Cerebellar nuclear complex (tissue), 1 donor: Measurements from ENCODE around the gene ZBP1.

ENCODE experiments used
- DNase-seq, 2 experiments: peaks; one replicate each; lab custom pipeline; 2025; lab: John Stamatoyannopoulos, UW

The ZBP1 gene

DNA sequence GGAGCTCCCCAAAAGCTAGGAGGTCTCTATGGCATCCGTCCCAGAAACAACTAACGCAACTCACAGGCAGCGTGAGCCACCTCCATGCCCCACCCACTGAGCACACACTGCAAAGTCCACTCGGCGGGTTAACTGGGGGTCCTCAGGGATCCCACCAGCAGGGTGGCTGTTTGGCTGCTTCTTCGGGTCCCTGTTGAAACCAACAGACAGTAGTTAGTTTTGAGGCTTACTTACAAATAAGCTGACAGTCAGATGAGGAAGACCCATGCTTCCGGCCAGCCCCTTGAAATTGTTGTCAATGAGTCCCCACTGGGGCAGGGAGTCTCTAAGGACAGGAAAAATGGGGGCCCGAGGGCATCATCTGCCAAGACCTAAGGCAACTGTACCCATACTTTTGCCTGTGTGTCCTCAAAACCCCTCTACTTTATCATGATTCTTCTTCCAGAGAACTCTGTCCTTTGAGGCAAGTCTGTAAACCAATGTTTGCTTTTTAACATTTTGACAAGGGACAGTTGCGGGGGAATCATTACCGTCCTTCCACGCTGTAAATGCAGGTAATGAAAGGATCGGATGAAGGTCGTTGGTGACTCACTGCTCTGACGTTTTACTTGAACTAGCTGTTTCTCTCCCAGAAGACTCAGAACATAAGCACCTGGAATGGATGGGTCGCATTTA is 61.5 kb downstream of the ZBP1 start:
- no peak for DNase-seq

DNA sequence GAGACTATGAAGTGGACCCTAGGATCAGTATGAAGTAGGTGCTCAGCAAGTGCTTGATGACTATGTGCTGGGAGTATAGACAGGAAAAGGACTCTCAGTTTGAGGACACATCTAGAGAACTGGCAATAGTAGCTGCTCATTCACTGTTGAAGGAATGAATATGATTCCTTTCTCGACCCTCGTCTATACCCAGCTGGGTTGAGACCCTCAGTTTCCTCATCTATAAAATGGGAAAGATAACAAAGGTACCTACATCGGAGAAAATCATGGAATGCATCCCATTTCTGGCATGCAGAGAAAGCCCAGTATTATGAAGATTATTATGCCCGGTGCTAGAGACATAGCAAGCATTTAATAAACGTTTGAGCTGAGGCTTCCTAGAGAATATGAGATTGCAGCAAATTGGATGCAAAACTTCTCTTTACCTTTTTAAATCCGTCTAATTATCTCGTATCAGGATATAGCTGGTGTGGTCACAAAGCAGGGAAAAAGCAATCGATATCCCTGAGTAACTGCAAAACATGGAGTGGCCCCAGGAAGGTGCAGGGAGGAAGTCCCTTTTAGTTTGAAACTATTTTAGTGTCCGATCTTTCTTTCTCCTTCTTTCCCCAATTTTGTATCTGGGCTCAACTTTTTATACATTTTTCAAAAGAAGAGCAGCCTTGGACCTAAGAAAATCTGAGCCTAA is 62.2 kb downstream of the ZBP1 start:
- DNase-seq = no peak

DNA sequence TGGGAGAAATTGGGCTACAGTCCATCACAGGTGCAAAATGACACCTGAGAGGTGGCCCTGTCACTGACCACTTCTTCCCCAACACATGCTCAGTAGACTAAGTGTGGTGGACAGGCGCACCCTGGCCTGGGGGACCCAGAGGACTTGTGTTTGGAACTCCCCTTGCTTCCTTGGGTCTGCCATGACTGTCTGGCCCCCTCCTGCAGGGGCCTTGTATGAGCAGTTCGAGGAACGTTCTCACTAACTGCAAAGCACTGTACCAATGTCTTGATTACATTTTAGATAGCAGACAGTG is 63.3 kb downstream of the ZBP1 start:
- DNase-seq = no peak

DNA sequence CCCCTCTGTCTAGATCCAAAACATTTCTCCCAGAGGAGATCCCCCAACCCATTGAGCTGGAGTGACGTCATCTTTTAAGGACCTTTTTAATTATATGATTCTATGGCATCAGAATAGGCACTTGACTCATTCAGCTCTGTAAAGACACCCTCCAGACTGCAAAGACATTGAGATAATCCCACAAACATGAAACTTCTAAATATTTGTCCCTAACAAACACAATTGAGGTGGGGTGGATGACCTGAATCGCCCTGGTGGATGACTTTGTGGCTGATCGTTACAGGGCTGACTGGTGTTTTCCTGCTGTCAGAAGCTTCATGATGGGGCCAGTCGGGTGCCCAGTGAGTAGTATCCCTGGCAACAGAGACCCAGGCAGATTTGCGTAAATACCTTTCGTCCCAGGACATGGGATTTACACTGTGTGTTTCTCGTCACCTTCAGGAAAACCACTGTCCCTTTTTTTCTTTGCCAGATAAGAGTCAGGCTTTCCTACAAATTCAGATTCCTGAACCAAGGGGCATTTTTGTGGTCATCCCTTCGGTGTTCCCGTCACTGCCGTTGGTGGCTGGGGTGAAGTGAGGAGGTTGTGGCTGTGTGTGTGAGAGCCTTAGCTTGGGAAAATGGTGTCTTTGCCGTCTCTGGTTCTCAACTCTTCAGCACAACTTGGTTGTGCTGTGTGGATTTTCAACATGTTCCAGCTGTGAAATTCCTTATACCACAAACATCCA is 64.6 kb downstream of the ZBP1 start:
- no peak for DNase-seq
